Testis (tissue), 3 donors: Measurements from ENCODE around the gene LMX1A. TPM values are rescaled to one million over a fixed set of nuclear protein-coding genes. Genes with fewer than 3 reads are reported as not detected.

Experiments
- DNase-seq: peaks from one replicate; pipeline ENCODE4 v3.0.0-alpha.2; 2019
- H3K27ac ChIP-seq, 2 donors: fragments of 200-600 bp; sonication (generic); one replicate each; pipeline ENCODE4 v1.5.1; 2019
- H3K27me3 ChIP-seq: fragments of 200-600 bp; sonication (generic); one replicate; pipeline ENCODE4 v1.5.1; 2019
- H3K36me3 ChIP-seq: fragments of 200-600 bp; sonication (generic); one replicate; pipeline ENCODE4 v1.5.1; 2017; ENCODE audit warnings: low read depth; ENCODE audit errors: missing control alignments
- H3K4me1 ChIP-seq: fragments of 200-600 bp; sonication (generic); one replicate; pipeline ENCODE4 v1.5.1; 2019
- H3K4me3 ChIP-seq, 2 donors: fragments of 200-600 bp; sonication (generic); one replicate each; pipeline ENCODE4 v1.5.1; 2017 to 2019
- H3K9me3 ChIP-seq: fragments of 200-600 bp; sonication (generic); one replicate; pipeline ENCODE4 v1.5.1; 2017
- CTCF ChIP-seq, 3 experiments: fragments of 450-650 bp in 2 of 3; fragments of 200-600 bp in 1 of 3; sonication (generic) in 1 of 3; IDR thresholded peaks; one replicate each; pipeline ENCODE4 v1.5.1; 2016 to 2019; ENCODE audit warnings: antibody characterized with exemption in 3 of 3, mild to moderate bottlenecking in 2 of 3, moderate library complexity in 1 of 3
- POLR2A ChIP-seq: fragments of 450-650 bp; IDR thresholded peaks from one replicate; pipeline ENCODE4 v1.6.1; 2017; ENCODE audit warnings: antibody characterized with exemption, mild to moderate bottlenecking, moderate library complexity
- WGBS, 2 donors: methylation state at CpG; one replicate each; pipeline ENCODE4 v1.1.5; 2018; 5-methylcytosine and 5-hydroxymethylcytosine counted together
- intact Hi-C: fragments of 100-400 bp; cut with DNase I; formaldehyde crosslinking; loops from one replicate; pipeline ENCODE4 v1.15.1; 2023; ENCODE audit warnings: low total_unique reads
- polyA plus RNA-seq: library from polyadenylated mRNA; stranded (reverse); fragments of 350-450 nt; fragmentation: Illumina TruSeq; extraction: RNeasy Lipid Tissue Mini Kit (QIAGEN cat#74804); gene quantifications from one replicate; pipeline ENCODE4 v1.2.3, GENCODE V29; 2014; ENCODE audit warnings: low read depth, low replicate concordance; ENCODE audit not compliant: insufficient read depth
- total RNA-seq, 2 donors: library from RNA; depleted of rRNA; stranded (reverse); fragments of >200 nt; gene quantifications; one replicate each; pipeline ENCODE4 v1.2.3, GENCODE V29; 2016

Gene LMX1A
- total and polyA plus RNA-seq, 3 donors from 2014 or later = 0.62 to 2.6 (median 0.94) TPM

GRCh38 chr1:165364568-165365133, 8.1 kb upstream of the LMX1A start:
- no peaks in the 10 kb centered on the region for H3K36me3 ChIP-seq
- H3K27ac ChIP-seq = no peak overlapping the region
- H3K27me3 ChIP-seq = no peaks in the 10 kb centered on the region
- intact Hi-C loops = no loop called here
- H3K4me1 ChIP-seq = no peaks in the 10 kb centered on the region
- no peak overlapping the region for H3K4me3 ChIP-seq
- TF ChIP-seq POLR2A (no peak), CTCF (IDR thresholded peaks at IDR 0.05) (no peak)
- WGBS, 2 donors = 47 to 51% methylated on average over 6 of the region's 6 CpGs
- H3K9me3 ChIP-seq = no peaks in the 10 kb centered on the region
- DNase-seq = no peak

GRCh38 chr1:165356876-165357275, 361 bp upstream of the LMX1A start:
- no peak for DNase-seq
- H3K4me1 ChIP-seq = no peaks in the 10 kb centered on the region
- H3K4me3 ChIP-seq = peak overlapping the region; percentile 37
- no peaks in the 10 kb centered on the region for H3K27me3 ChIP-seq
- H3K9me3 ChIP-seq = no peaks in the 10 kb centered on the region
- no peak overlapping the region for H3K27ac ChIP-seq
- no peaks in the 10 kb centered on the region for H3K36me3 ChIP-seq
- intact Hi-C loops = no loop called here
- no peak for TF ChIP-seq POLR2A
- no peak for TF ChIP-seq CTCF (IDR thresholded peaks at IDR 0.05)
- 34 to 41% methylated on average over 3 to 25 of the region's 25 CpGs for WGBS, 2 donors

GRCh38 chr1:165355139-165355976, 1.2 kb downstream of the LMX1A start:
- peak overlapping the region; percentile 37 for H3K4me3 ChIP-seq

GRCh38 chr1:165354739-165355138, 1.8 kb downstream of the LMX1A start:
- H3K9me3 ChIP-seq = no peaks in the 10 kb centered on the region
- TF ChIP-seq CTCF (IDR thresholded peaks at IDR 0.05) (no peak), POLR2A (no peak)
- H3K27me3 ChIP-seq = no peaks in the 10 kb centered on the region
- no peak overlapping the region for H3K4me3 ChIP-seq
- no peak overlapping the region for H3K27ac ChIP-seq
- no peak for DNase-seq
- intact Hi-C loops = no loop called here
- H3K4me1 ChIP-seq = no peaks in the 10 kb centered on the region
- 10 to 20% methylated on average over 6 to 22 of the region's 22 CpGs for WGBS, 2 donors
- H3K36me3 ChIP-seq = no peaks in the 10 kb centered on the region

More at GRCh38 chr1:165355139-165355976, 1.2 kb downstream of the LMX1A start:
- TF ChIP-seq CTCF (IDR thresholded peaks at IDR 0.05) (no peak), POLR2A (no peak)
- intact Hi-C loops = no loop called here
- Histone ChIP-seq H3K27me3 (no peaks in the 10 kb centered on the region), H3K9me3 (no peaks in the 10 kb centered on the region), H3K4me1 (no peaks in the 10 kb centered on the region), H3K27ac (no peak overlapping the region), H3K36me3 (no peaks in the 10 kb centered on the region)
- 3 to 6% methylated on average over 17 to 53 of the region's 53 CpGs for WGBS, 2 donors
- no peak for DNase-seq
